OCI-LY3 (cell line): Measurements from ENCODE around the gene MIB2.

Experiments
- H2AFZ ChIP-seq: fragments of 200-600, 300-600 bp; shearing (Covaris generic); 2 replicates; pipeline ENCODE4 v1.6.0; 2014; ENCODE audit warnings: antibody characterized with exemption, low read depth, low read length
- H3K27ac ChIP-seq: fragments of 200-600, 300-600 bp; sonication (generic); 2 replicates; pipeline ENCODE4 v1.5.1; 2014; ENCODE audit warnings: mild to moderate bottlenecking, low read length, moderate library complexity, mixed read lengths
- H3K27me3 ChIP-seq: fragments of 200-600, 300-600 bp; sonication (generic); 2 replicates; pipeline ENCODE4 v1.6.1; 2014; ENCODE audit warnings: low read depth, low read length, mixed read lengths
- H3K36me3 ChIP-seq: fragments of 200-600, 300-600 bp; sonication (generic); replicated peaks from 2 replicates; pipeline ENCODE3; 2014; ENCODE audit warnings: low read depth, low read length, mixed read lengths
- H3K4me1 ChIP-seq: fragments of 300-600, 200-600 bp; sonication (generic); 2 replicates; pipeline ENCODE4 v1.6.1; 2014; ENCODE audit warnings: low read length, mixed read lengths
- H3K4me2 ChIP-seq: fragments of 200-600, 300-600 bp; sonication (generic); 2 replicates; pipeline ENCODE4 v1.6.1; 2014; ENCODE audit warnings: low read length, mixed read lengths
- H3K4me3 ChIP-seq: fragments of 300-600, 200-600 bp; sonication (generic); 2 replicates; pipeline ENCODE4 v1.5.1; 2014; ENCODE audit warnings: antibody characterized with exemption, mild to moderate bottlenecking, low read length, moderate library complexity
- H3K79me2 ChIP-seq: fragments of 300-600, 200-600 bp; shearing (Covaris generic); 2 replicates; pipeline ENCODE4 v1.6.1; 2014; ENCODE audit warnings: mild to moderate bottlenecking, low read length, mixed read lengths
- H3K9ac ChIP-seq: fragments of 300-600, 200-600 bp; shearing (Covaris generic); 2 replicates; pipeline ENCODE4 v1.6.0; 2014; ENCODE audit warnings: mild to moderate bottlenecking, low read length, moderate library complexity
- H3K9me3 ChIP-seq: fragments of 200-600, 300-600 bp; shearing (Covaris generic); 2 replicates; pipeline ENCODE4 v1.6.1; 2014; ENCODE audit warnings: low read length, mixed read lengths; ENCODE audit not compliant: insufficient read depth
- H4K20me1 ChIP-seq: fragments of 200-600, 300-600 bp; sonication (generic); 2 replicates; pipeline ENCODE4 v1.6.1; 2016; ENCODE audit warnings: low read length, mixed read lengths; ENCODE audit not compliant: insufficient read depth
- EZH2phosphoT487 ChIP-seq: fragments of 200-600 bp; shearing (Covaris generic); IDR thresholded peaks from 2 replicates; pipeline ENCODE4 v1.6.1; 2018; ENCODE audit warnings: antibody characterized with exemption, mixed run types, low read depth
- TF ChIP-seq, protein P1 (sequence below): fragments of 200-600, 300-600 bp; sonication (generic); IDR thresholded peaks from 2 replicates; pipeline ENCODE4 v1.5.1; 2014; ENCODE audit warnings: antibody characterized with exemption, low read length, low read depth

The MIB2 gene

GRCh38 chr1:1624443-1625403 lies 9.4 kb downstream of the MIB2 start:
- H3K9me3 ChIP-seq, result no peaks in the 10 kb centered on the region
- no peak overlapping the region for H3K27ac ChIP-seq
- no peak overlapping the region for H3K4me3 ChIP-seq
- H4K20me1 ChIP-seq, result no peaks in the 10 kb centered on the region
- TF ChIP-seq, protein P1, sequence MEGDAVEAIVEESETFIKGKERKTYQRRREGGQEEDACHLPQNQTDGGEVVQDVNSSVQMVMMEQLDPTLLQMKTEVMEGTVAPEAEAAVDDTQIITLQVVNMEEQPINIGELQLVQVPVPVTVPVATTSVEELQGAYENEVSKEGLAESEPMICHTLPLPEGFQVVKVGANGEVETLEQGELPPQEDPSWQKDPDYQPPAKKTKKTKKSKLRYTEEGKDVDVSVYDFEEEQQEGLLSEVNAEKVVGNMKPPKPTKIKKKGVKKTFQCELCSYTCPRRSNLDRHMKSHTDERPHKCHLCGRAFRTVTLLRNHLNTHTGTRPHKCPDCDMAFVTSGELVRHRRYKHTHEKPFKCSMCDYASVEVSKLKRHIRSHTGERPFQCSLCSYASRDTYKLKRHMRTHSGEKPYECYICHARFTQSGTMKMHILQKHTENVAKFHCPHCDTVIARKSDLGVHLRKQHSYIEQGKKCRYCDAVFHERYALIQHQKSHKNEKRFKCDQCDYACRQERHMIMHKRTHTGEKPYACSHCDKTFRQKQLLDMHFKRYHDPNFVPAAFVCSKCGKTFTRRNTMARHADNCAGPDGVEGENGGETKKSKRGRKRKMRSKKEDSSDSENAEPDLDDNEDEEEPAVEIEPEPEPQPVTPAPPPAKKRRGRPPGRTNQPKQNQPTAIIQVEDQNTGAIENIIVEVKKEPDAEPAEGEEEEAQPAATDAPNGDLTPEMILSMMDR, result no peak
- H3K79me2 ChIP-seq, result no peaks in the 10 kb centered on the region
- H3K9ac ChIP-seq, result no peak overlapping the region
- H3K36me3 ChIP-seq, result no peaks in the 10 kb centered on the region
- no peaks in the 10 kb centered on the region for H3K27me3 ChIP-seq
- no peaks in the 10 kb centered on the region for H3K4me1 ChIP-seq
- no peak overlapping the region for H3K4me2 ChIP-seq
- no peak overlapping the region for H2AFZ ChIP-seq

GRCh38 chr1:1625404-1625775 lies 10.1 kb downstream of the MIB2 start:
- H3K4me2 ChIP-seq, result no peak overlapping the region
- no peaks in the 10 kb centered on the region for H3K36me3 ChIP-seq
- H3K4me3 ChIP-seq, result no peak overlapping the region
- TF ChIP-seq, protein P1, result no peak
- H2AFZ ChIP-seq, result no peak overlapping the region
- H3K9ac ChIP-seq, result no peak overlapping the region
- H3K4me1 ChIP-seq, result peaks cover under 1% of the 10 kb centered on the region; the same call in 1 of the 2 replicates
- H4K20me1 ChIP-seq, result no peaks in the 10 kb centered on the region
- no peak overlapping the region for H3K27ac ChIP-seq
- H3K79me2 ChIP-seq, result no peaks in the 10 kb centered on the region
- no peaks in the 10 kb centered on the region for H3K27me3 ChIP-seq
- H3K9me3 ChIP-seq, result no peaks in the 10 kb centered on the region

- Histone ChIP-seq H3K9ac (no peak overlapping the region), H2AFZ (no peak overlapping the region), H3K27ac (no peak overlapping the region), H3K36me3 (no peaks in the 10 kb centered on the region), H3K4me1 (peaks cover 4% of the 10 kb centered on the region; the same call in 1 of the 2 replicates), H3K4me3 (no peak overlapping the region), H4K20me1 (no peaks in the 10 kb centered on the region), H3K4me2 (no peak overlapping the region), H3K27me3 (no peaks in the 10 kb centered on the region), H3K9me3 (no peaks in the 10 kb centered on the region), H3K79me2 (no peaks in the 10 kb centered on the region)
- TF ChIP-seq, protein P1, result no peak
- no peak for TF ChIP-seq EZH2phosphoT487
Observed at GRCh38 chr1:1625824-1626206, 10.5 kb downstream of the MIB2 start.

DNA sequence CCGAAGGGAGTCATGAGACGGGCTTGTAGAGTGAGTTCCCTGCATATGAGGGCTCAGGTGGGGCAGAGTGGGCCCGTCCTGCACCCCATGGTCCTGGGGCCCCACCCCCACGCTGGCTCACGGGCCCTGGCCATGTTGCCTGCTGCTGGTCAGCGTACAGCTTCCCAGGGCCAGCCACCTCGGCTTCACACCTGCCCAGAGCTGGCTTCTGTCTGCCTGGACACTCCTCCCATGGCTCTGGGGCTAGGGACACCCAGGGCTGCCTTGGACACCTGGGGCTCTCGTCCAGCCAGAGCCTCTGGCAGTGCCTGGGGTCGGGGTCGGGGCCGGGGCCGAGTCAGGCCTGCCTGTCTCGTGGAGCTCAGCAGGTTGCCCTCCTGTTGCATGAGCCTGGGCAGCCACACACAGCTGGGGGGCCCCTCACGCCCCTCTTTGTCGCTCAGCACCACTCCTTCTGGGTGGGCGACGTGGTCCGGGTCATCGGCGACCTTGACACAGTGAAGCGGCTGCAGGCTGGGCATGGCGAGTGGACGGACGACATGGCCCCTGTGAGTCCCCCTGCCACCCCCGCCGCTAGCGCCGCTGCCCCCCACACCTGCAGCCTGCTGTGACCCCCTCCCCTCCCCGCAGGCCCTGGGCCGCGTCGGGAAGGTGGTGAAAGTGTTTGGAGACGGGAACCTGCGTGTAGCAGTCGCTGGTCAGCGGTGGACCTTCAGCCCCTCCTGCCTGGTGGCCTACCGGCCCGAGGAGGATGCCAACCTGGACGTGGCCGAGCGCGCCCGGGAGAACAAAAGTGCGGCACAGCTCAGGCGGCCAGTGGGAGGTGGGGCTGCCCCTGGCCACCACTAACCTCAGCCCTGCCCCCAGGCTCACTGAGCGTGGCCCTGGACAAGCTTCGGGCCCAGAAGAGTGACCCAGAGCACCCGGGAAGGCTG lies 11.2 kb downstream of the MIB2 start:
- Histone ChIP-seq H3K36me3 (no peaks in the 10 kb centered on the region), H3K4me1 (peaks cover 4% of the 10 kb centered on the region; the same call in 1 of the 2 replicates), H3K27ac (no peak overlapping the region), H2AFZ (no peak overlapping the region), H3K27me3 (no peaks in the 10 kb centered on the region), H4K20me1 (no peaks in the 10 kb centered on the region), H3K4me2 (no peak overlapping the region), H3K9ac (no peak overlapping the region), H3K4me3 (no peak overlapping the region), H3K79me2 (no peaks in the 10 kb centered on the region), H3K9me3 (no peaks in the 10 kb centered on the region)
- TF ChIP-seq, protein P1, result no peak
- no peak for TF ChIP-seq EZH2phosphoT487
